Transverse colon (tissue), 4 donors: ENCODE measurements around the gene DELE1. TPM values are rescaled to one million over a fixed set of nuclear protein-coding genes. Genes with fewer than 3 reads are reported as not detected.

Experiments
- DNase-seq: peaks from one replicate; pipeline ENCODE4 v3.0.0-alpha.2; 2019
- H3K27ac ChIP-seq, 4 donors: fragments of 200-600 bp; sonication (generic); 2 replicates each; pipeline ENCODE4 v1.5.1; 2016 to 2018; ENCODE audit warnings: inconsistent platforms in 4 of 4
- H3K27me3 ChIP-seq: fragments of 200-600 bp; sonication (generic); 2 replicates; pipeline ENCODE4 v1.5.1; 2017; ENCODE audit warnings: inconsistent platforms
- H3K36me3 ChIP-seq, 4 donors: fragments of 200-600 bp; sonication (generic); 2 replicates each; pipeline ENCODE4 v1.5.1; 2017 to 2019; ENCODE audit warnings: inconsistent platforms in 4 of 4
- H3K4me1 ChIP-seq, 4 donors: fragments of 200-600 bp; sonication (generic); 2 replicates each; pipeline ENCODE4 v1.5.1; 2017 to 2020; ENCODE audit warnings: inconsistent platforms in 4 of 4
- H3K4me3 ChIP-seq, 4 donors: fragments of 200-600 bp; sonication (generic); 1 replicate in 1 of 4; 2 replicates in 3 of 4; pipeline versions ENCODE4 v1.5.1 to v1.6.1; 2017 to 2019; ENCODE audit warnings: inconsistent platforms in 4 of 4
- H3K9me3 ChIP-seq, 2 donors: fragments of 200-600 bp; sonication (generic); 2 replicates each; pipeline ENCODE4 v1.5.1; 2017 to 2019; ENCODE audit warnings: inconsistent platforms in 2 of 2
- CTCF ChIP-seq, 5 experiments: fragments of 200-600 bp in 3 of 5; fragments of 450-650 bp in 2 of 5; sonication (generic) in 3 of 5; IDR thresholded peaks; 1 replicate in 2 of 5; 2 replicates in 3 of 5; pipeline ENCODE4 v1.5.1; 2016 to 2017; ENCODE audit warnings: antibody characterized with exemption in 5 of 5, inconsistent platforms in 3 of 5, mild to moderate bottlenecking in 2 of 5, moderate library complexity in 1 of 5
- EP300 ChIP-seq: sonication (generic); formaldehyde crosslinking; IDR thresholded peaks from one replicate; pipeline ENCODE4 v1.6.1; 2017; ENCODE audit warnings: antibody characterized with exemption, low read depth
- POLR2A ChIP-seq: fragments of 450-650 bp; IDR thresholded peaks from one replicate; pipeline ENCODE4 v1.6.1; 2016; ENCODE audit warnings: antibody characterized with exemption, mild to moderate bottlenecking, moderate library complexity
- POLR2AphosphoS5 ChIP-seq, 3 donors: sonication (generic); formaldehyde crosslinking; IDR thresholded peaks; one replicate each; pipeline ENCODE4 v1.6.1; 2016; ENCODE audit warnings: antibody characterized with exemption in 3 of 3
- WGBS, 2 donors: methylation state at CpG; one replicate each; pipeline ENCODE4 v1.1.5; 2018; ENCODE audit warnings: low coverage in 1 of 2; 5-methylcytosine and 5-hydroxymethylcytosine counted together
- in situ Hi-C, 4 donors: fragments of 200-750 bp; cut with MboI; loops; one replicate each; pipeline versions ENCODE4 v1.15.0 to v1.15.1; 2017; ENCODE audit warnings: low sequenced_read_pairs in 3 of 4, low pct_ligation_motif_present in 1 of 4, low pct_unique_long_range_greater_than_20kb in 1 of 4
- intact Hi-C: fragments of 100-400 bp; cut with DNase I; formaldehyde crosslinking; loops from one replicate; pipeline ENCODE4 v1.15.1; 2023; ENCODE audit warnings: low total_unique reads
- total RNA-seq, 4 donors: library from RNA; depleted of rRNA; stranded (reverse); fragments of >200 nt; gene quantifications; one replicate each; pipeline ENCODE4 v1.1.0, GENCODE V29; 2016

The DELE1 gene
- total RNA-seq, result 100 to 1,000 TPM in 3 of 4 donors, 10 to 100 TPM in 1; 92.6 to 270 (median 126) TPM

DNA sequence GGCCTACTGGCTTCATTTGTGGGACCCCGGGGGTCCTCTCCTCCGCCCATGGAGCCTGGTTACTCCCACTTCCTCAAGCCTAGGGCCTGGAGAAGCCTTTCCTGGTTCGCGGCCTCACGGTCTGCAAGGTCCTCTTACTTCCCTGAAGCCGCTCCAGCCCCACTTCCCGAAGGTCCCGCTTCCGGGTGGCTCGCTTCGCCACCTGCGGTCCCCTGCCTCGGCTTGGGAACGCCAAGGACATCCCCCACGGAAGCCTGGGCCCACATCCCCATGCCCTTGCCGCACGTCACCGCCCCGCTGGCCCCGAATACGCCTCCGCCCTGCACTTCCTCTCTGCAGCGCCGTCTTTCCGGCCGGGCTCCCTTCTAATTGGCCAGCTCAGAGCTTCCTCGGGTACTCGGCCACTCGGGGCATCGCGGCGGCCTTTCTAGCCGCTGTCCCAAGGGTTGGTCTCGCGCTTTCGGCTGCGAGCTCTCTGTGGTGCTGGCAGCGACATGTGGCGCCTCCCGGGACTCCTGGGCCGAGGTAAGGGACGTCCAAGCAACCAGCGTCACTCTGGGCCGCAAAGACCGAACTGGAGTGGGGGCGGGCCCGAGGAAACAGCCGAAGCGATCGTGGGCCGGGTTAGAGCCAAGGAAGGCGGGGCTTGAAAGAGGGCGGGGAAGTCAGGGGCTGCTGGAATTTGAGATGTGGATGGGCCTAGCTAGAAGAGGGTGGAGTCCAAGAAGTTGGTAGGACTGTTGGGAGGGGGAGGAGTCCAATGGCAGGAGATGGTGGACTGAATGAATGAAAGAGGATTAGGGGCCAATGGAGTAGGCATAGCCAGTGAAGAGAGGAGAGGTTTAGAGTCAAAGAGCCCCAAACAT is at the start of gene DELE1:
DELE1 (plus strand) TSS at position 424 of the 866 bp plus-strand sequence; CDS start at position 495, 71 bp downstream.
- peak; percentile 95 for DNase-seq
- peaks cover 0 to 24% (median 9%) of the 10 kb centered on the region in 4 donors for H3K36me3 ChIP-seq
- in situ Hi-C loops, result no loop called here
- H3K9me3 ChIP-seq, result no peaks in the 10 kb centered on the region
- no peaks in the 10 kb centered on the region for H3K27me3 ChIP-seq
- TF ChIP-seq POLR2A (peak; percentile 94), CTCF (IDR thresholded peaks at IDR 0.05) (peak in 1 of 5 experiments; percentile 32), POLR2AphosphoS5 (IDR thresholded peaks at IDR 0.05) (peak; percentile 77 to 94 (median 93)), EP300 (no peak)
- peaks cover 6 to 32% (median 19%) of the 10 kb centered on the region in 4 donors for H3K4me1 ChIP-seq
- intact Hi-C loops, result no loop called here
- H3K4me3 ChIP-seq, result peak within 1 kb of the TSS; percentile 60 to 82 (median 70)
- peak within 1 kb of the TSS; percentile 86 to 98 (median 97) for H3K27ac ChIP-seq
- WGBS, 2 donors, result 0% methylated on average over 43 of the region's 53 CpGs; no CpG with 5 or more reads in 1 of the 2 donors

GRCh38 chr5:141873933-141874261 is 49.8 kb upstream of the DELE1 start:
- in situ Hi-C loops (no loop called here), intact Hi-C loops (no loop called here)
- Histone ChIP-seq H3K27ac (peak overlapping the region; percentile 88 to 96 (median 94)), H3K4me3 (peak overlapping the region in 1 of 4 donors; percentile 65), H3K27me3 (peaks cover 41% of the 10 kb centered on the region), H3K9me3 (no peaks in the 10 kb centered on the region), H3K36me3 (no peaks in the 10 kb centered on the region), H3K4me1 (peaks cover 25 to 85% (median 69%) of the 10 kb centered on the region in 4 donors)
- TF ChIP-seq POLR2A, result no peak
- no peak for TF ChIP-seq POLR2AphosphoS5 (IDR thresholded peaks at IDR 0.05)
- TF ChIP-seq CTCF (IDR thresholded peaks at IDR 0.05), result no peak
- TF ChIP-seq EP300, result no peak
- 63% methylated on average over 3 of the region's 3 CpGs; no CpG with 5 or more reads in 1 of the 2 donors for WGBS, 2 donors
- no peak for DNase-seq

DNA sequence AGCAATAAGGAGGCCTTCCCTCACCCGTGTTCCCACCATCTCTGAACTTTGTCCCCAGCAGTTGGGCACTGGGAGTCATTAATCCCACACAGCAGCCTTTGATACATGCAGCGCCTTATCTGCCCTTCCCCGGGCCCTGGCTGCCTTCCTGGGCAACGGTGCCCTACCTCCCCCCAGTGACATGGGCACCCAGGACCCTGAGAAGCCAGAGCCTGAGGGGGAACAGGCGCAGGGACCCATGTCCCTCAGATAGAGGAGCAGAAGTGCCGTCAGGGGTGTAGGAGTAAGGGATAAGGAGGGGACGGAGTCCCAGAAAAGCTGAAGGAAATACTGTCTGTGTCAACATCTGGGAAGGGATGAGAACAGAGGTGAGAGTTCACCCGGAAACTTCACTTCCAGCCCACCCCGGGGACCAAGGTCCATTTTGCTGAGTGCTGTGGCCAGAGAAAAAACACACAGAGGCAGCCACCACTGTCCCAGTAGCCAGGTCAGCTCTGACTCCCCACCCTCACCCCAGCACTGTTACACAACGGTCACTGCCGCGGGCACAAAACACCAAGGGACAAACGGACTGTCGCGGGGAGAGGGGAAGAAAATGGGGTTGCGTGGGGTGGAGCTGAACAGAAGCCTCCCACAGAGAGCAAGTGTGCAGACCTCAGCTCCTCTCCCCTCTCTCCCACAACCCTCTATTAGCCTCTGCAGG is 49.3 kb upstream of the DELE1 start:
- peaks cover 41% of the 10 kb centered on the region for H3K27me3 ChIP-seq
- TF ChIP-seq POLR2AphosphoS5 (IDR thresholded peaks at IDR 0.05) (peak; percentile 42 to 84 (median 70)), EP300 (peak; percentile 64), POLR2A (peak; percentile 85), CTCF (IDR thresholded peaks at IDR 0.05) (no peak)
- intact Hi-C loops, result no loop called here
- peak overlapping the region in 3 of 4 donors; percentile 65 to 86 (median 77) for H3K4me3 ChIP-seq
- H3K27ac ChIP-seq, result peak overlapping the region; percentile 88 to 96 (median 94)
- no peaks in the 10 kb centered on the region for H3K36me3 ChIP-seq
- in situ Hi-C loops, result no loop called here
- DNase-seq, result peak; percentile 87
- no peaks in the 10 kb centered on the region for H3K9me3 ChIP-seq
- WGBS, 2 donors, result 29% methylated on average over 16 of the region's 16 CpGs; no CpG with 5 or more reads in 1 of the 2 donors
- H3K4me1 ChIP-seq, result peaks cover 21 to 85% (median 66%) of the 10 kb centered on the region in 4 donors
